IPS DF 19.7 (cell line): ENCODE results near the gene MS4A4A.
"Not testable (repeated sequence)": the region's sequence is repeated elsewhere in the genome, so short reads cannot be mapped to it uniquely, and the experiment has no call there.

Experiments used
- DNase-seq: peaks from one replicate; pipeline ENCODE4 v3.0.0-alpha.2; 2013; ENCODE audit warnings: low read depth, low spot score

The MS4A4A gene

GRCh38 chr11:60301884-60302283 lies 21.4 kb downstream of the MS4A4A start:
- DNase-seq: not testable (repeated sequence)

- DNase-seq: no peak
These were observed 23.2 kb downstream of the MS4A4A start for GRCh38 chr11:60303661-60304060.

GRCh38 chr11:60305906-60306619 lies 25.6 kb downstream of the MS4A4A start:
- no peak for DNase-seq

- DNase-seq: no peak
These were observed 27.2 kb downstream of the MS4A4A start for GRCh38 chr11:60307507-60308195.

GRCh38 chr11:60310407-60310998 lies 30.0 kb downstream of the MS4A4A start:
- DNase-seq: no peak

- no peak for DNase-seq
These were observed 34.3 kb downstream of the MS4A4A start for GRCh38 chr11:60314635-60315321.

GRCh38 chr11:60315871-60316270 lies 35.4 kb downstream of the MS4A4A start:
- DNase-seq: no peak

- no peak for DNase-seq
These were observed 35.9 kb downstream of the MS4A4A start for GRCh38 chr11:60316317-60316716.

- DNase-seq: no peak
These were observed 38.3 kb downstream of the MS4A4A start for GRCh38 chr11:60318726-60319125.

GRCh38 chr11:60321051-60321450 lies 40.6 kb downstream of the MS4A4A start:
- DNase-seq: no peak

GRCh38 chr11:60326955-60327354 lies 46.5 kb downstream of the MS4A4A start, which contains the start of gene MS4A6E:
Gene MS4A6E, plus strand, starts transcription at chr11:60327255. Its CDS starts 7,641 bp downstream, at chr11:60334896.
- DNase-seq: no peak

GRCh38 chr11:60328460-60328859 lies 48.0 kb downstream of the MS4A4A start:
- no peak for DNase-seq

- no peak for DNase-seq
These were observed 52.4 kb downstream of the MS4A4A start for GRCh38 chr11:60332846-60333245.

GRCh38 chr11:60334005-60334620 lies 53.6 kb downstream of the MS4A4A start:
- DNase-seq: peak; percentile 52

GRCh38 chr11:60336767-60337391 lies 56.4 kb downstream of the MS4A4A start:
- no peak for DNase-seq

- no peak for DNase-seq
These were observed 57.6 kb downstream of the MS4A4A start for GRCh38 chr11:60338053-60338452.

GRCh38 chr11:60339356-60339755 lies 58.9 kb downstream of the MS4A4A start:
- DNase-seq: no peak

- no peak for DNase-seq
These were observed 62.7 kb downstream of the MS4A4A start for GRCh38 chr11:60343094-60343704.

- no peak for DNase-seq
These were observed 63.7 kb downstream of the MS4A4A start for GRCh38 chr11:60344146-60344545.

- no peak for DNase-seq
These were observed 65.0 kb downstream of the MS4A4A start for GRCh38 chr11:60345489-60345888.
